ENCODE results near the gene OBI1.

Gene OBI1

GRCh38 chr13:78636495-78636894 is 22.5 kb downstream of the OBI1 start:
- no peak for TF ChIP-seq CTCF (IDR thresholded peaks at IDR 0.05)

GRCh38 chr13:78632996-78633395 is 26.0 kb downstream of the OBI1 start:
- no peak for TF ChIP-seq CTCF (IDR thresholded peaks at IDR 0.05)

- no peak for TF ChIP-seq CTCF (IDR thresholded peaks at IDR 0.05)
Measured at GRCh38 chr13:78631077-78631476, 27.9 kb downstream of the OBI1 start.

GRCh38 chr13:78630511-78630910 is 28.4 kb downstream of the OBI1 start:
- TF ChIP-seq CTCF (IDR thresholded peaks at IDR 0.05), result no peak

- TF ChIP-seq CTCF (IDR thresholded peaks at IDR 0.05), result no peak
Measured at GRCh38 chr13:78625384-78625783, 33.6 kb downstream of the OBI1 start.

GRCh38 chr13:78623132-78623531 is 35.8 kb downstream of the OBI1 start:
- no peak for TF ChIP-seq CTCF (IDR thresholded peaks at IDR 0.05)

GRCh38 chr13:78620936-78621470 is 38.0 kb downstream of the OBI1 start:
- no peak for TF ChIP-seq CTCF (IDR thresholded peaks at IDR 0.05)

GRCh38 chr13:78618411-78618810 is 40.5 kb downstream of the OBI1 start:
- no peak for TF ChIP-seq CTCF (IDR thresholded peaks at IDR 0.05)

Measured in LNCAP (cell line).